ENCODE results near the gene SUMF1. TPM values are rescaled to one million over a fixed set of nuclear protein-coding genes. Genes with fewer than 3 reads are reported as not detected.

The SUMF1 gene
- total RNA-seq, 4 donors from 2014 or later, result 28.7 to 49.0 (median 41.6) TPM

- no peak for DNase-seq (ENCODE audit: extremely low spot score)
- TF ChIP-seq POLR2AphosphoS5 (IDR thresholded peaks at IDR 0.05) (no peak), POLR2A (IDR thresholded peaks at IDR 0.05; ENCODE audit: low read depth) (no peak), EP300 (IDR thresholded peaks at IDR 0.05) (no peak), CTCF (IDR thresholded peaks at IDR 0.05) (no peak)
- intact Hi-C loops (cut with DNase I), result loop anchor here (5.0 to 10.0 kb wide), 3 partner anchors 113 to 280 kb away; partner anchors contain the start of genes ITPR1 and SUMF1
- 89% methylated on average over 4 of the region's 4 CpGs for WGBS
- Histone ChIP-seq H3K4me3 (peak overlapping the region in 1 of 4 donors; percentile 36), H3K9me3 (no peaks in the 10 kb centered on the region), H3K27me3 (no peaks in the 10 kb centered on the region), H3K36me3 (no peaks in the 10 kb centered on the region), H3K27ac (replicated peaks in 1 of 4) (peak overlapping the region in 2 of 4 donors; percentile 52 to 70), H3K4me1 (peaks cover 13 to 33% (median 26%) of the 10 kb centered on the region in 4 donors)
Observed at GRCh38 chr3:4351872-4352271, 115.2 kb downstream of the SUMF1 start.

GRCh38 chr3:4351164-4351855 is 115.8 kb downstream of the SUMF1 start:
- peaks cover 10 to 28% (median 20%) of the 10 kb centered on the region in 4 donors for H3K4me1 ChIP-seq
- H3K27ac ChIP-seq (replicated peaks in 1 of 4), result peak overlapping the region; percentile 40 to 70 (median 58)
- intact Hi-C loops (cut with DNase I), result loop anchor here (5.0 to 10.0 kb wide), 3 partner anchors 113 to 281 kb away; partner anchors contain the start of genes ITPR1 and SUMF1
- H3K27me3 ChIP-seq, result no peaks in the 10 kb centered on the region
- WGBS, result 52% methylated on average over 11 of the region's 11 CpGs
- H3K4me3 ChIP-seq, result peak overlapping the region; percentile 24 to 45 (median 34)
- no peaks in the 10 kb centered on the region for H3K9me3 ChIP-seq
- TF ChIP-seq POLR2A (IDR thresholded peaks at IDR 0.05; ENCODE audit: low read depth), result no peak
- no peak for TF ChIP-seq EP300 (IDR thresholded peaks at IDR 0.05)
- no peak for TF ChIP-seq POLR2AphosphoS5 (IDR thresholded peaks at IDR 0.05)
- TF ChIP-seq CTCF (IDR thresholded peaks at IDR 0.05), result no peak
- no peak for DNase-seq (ENCODE audit: extremely low spot score)
- no peaks in the 10 kb centered on the region for H3K36me3 ChIP-seq

- Histone ChIP-seq H3K4me1 (peaks cover 4 to 22% (median 15%) of the 10 kb centered on the region in 4 donors), H3K27ac (replicated peaks in 1 of 4) (peak overlapping the region; percentile 40 to 70 (median 58)), H3K27me3 (no peaks in the 10 kb centered on the region), H3K9me3 (no peaks in the 10 kb centered on the region), H3K36me3 (no peaks in the 10 kb centered on the region), H3K4me3 (peak overlapping the region; percentile 24 to 45 (median 34))
- intact Hi-C loops (cut with DNase I), result loop anchor here (5.0 to 10.0 kb wide), 3 partner anchors 114 to 282 kb away; partner anchors contain the start of genes ITPR1 and SUMF1
- 0% methylated on average over 2 of the region's 2 CpGs for WGBS
- TF ChIP-seq CTCF (IDR thresholded peaks at IDR 0.05) (peak; percentile 68 to 81 (median 75)), POLR2AphosphoS5 (IDR thresholded peaks at IDR 0.05) (no peak), EP300 (IDR thresholded peaks at IDR 0.05) (no peak), POLR2A (IDR thresholded peaks at IDR 0.05; ENCODE audit: low read depth) (no peak)
- DNase-seq (ENCODE audit: extremely low spot score), result no peak
Observed at GRCh38 chr3:4350789-4351163, 116.3 kb downstream of the SUMF1 start.

- no peaks in the 10 kb centered on the region for H3K27me3 ChIP-seq
- intact Hi-C loops (cut with DNase I), result no loop called here
- H3K4me3 ChIP-seq, result no peak overlapping the region
- H3K9me3 ChIP-seq, result no peaks in the 10 kb centered on the region
- TF ChIP-seq CTCF (IDR thresholded peaks at IDR 0.05) (no peak), EP300 (IDR thresholded peaks at IDR 0.05) (no peak), POLR2AphosphoS5 (IDR thresholded peaks at IDR 0.05) (no peak), POLR2A (IDR thresholded peaks at IDR 0.05; ENCODE audit: low read depth) (no peak)
- H3K27ac ChIP-seq (replicated peaks in 1 of 4), result no peak overlapping the region
- H3K36me3 ChIP-seq, result no peaks in the 10 kb centered on the region
- H3K4me1 ChIP-seq, result peaks cover 0 to 26% (median 21%) of the 10 kb centered on the region in 4 donors
- 94% methylated on average over 1 of the region's 1 CpG for WGBS
- no peak for DNase-seq (ENCODE audit: extremely low spot score)
Observed at GRCh38 chr3:4343258-4343657, 123.8 kb downstream of the SUMF1 start.

Measured in esophagus muscularis mucosa (tissue), 4 donors.